CD4-positive, alpha-beta memory T cell (primary cell): ENCODE data around the gene INPP5J. TPM values are rescaled to one million over a fixed set of nuclear protein-coding genes. Genes with fewer than 3 reads are reported as not detected.
A peak's percentile ranks its signal among the peaks of the same experiment; 100 is the strongest.

Experiments
- CTCF ChIA-PET: fragments of 350-600 bp; sonication (Branson Sonifier 250); formaldehyde crosslinking; loops from one replicate; lab custom pipeline; 2021; ENCODE audit warnings: inconsistent platforms; ENCODE audit not compliant: partially characterized antibody; lab: Charles Lee
- POLR2A ChIA-PET: fragments of 350-600 bp; sonication (Branson Sonifier 250); formaldehyde crosslinking; loops from one replicate; lab custom pipeline; 2021; ENCODE audit not compliant: partially characterized antibody; lab: Charles Lee
- DNase-seq, 5 donors: peaks; one replicate each; pipeline versions ENCODE4 v3.0.0 to v3.0.0-alpha.2; 2020 to 2022; ENCODE audit warnings: mixed read lengths in 1 of 5
- H3K27ac ChIP-seq: one replicate; pipeline ENCODE4 v1.7.0; 2013; ENCODE audit warnings: low read depth, low read length
- H3K27me3 ChIP-seq: 2 replicates; pipeline ENCODE4 v1.7.0; 2013; ENCODE audit warnings: mild to moderate bottlenecking, low read length, moderate library complexity; ENCODE audit not compliant: insufficient read depth
- H3K36me3 ChIP-seq: 2 replicates; pipeline ENCODE4 v1.7.0; 2013; ENCODE audit warnings: mild to moderate bottlenecking, low read length, moderate library complexity; ENCODE audit not compliant: insufficient read depth
- H3K4me1 ChIP-seq: 2 replicates; pipeline ENCODE4 v1.7.0; 2013; ENCODE audit warnings: mild to moderate bottlenecking, low read length, moderate library complexity; ENCODE audit not compliant: insufficient read depth
- H3K4me3 ChIP-seq, 2 donors: one replicate each; pipeline ENCODE4 v1.7.0; 2013; ENCODE audit warnings: low read length in 2 of 2, mild to moderate bottlenecking in 1 of 2
- H3K9me3 ChIP-seq, 2 donors: one replicate each; pipeline ENCODE4 v1.7.0; 2013; ENCODE audit warnings: low read length in 2 of 2, control low read depth in 1 of 2; ENCODE audit not compliant: control insufficient read depth in 1 of 2
- H3K27ac Mint-ChIP-seq, 7 donors: one replicate each; pipeline ENCODE4 v1.8.0; 2020 to 2021; ENCODE audit warnings: mixed read lengths in 7 of 7, mild to moderate bottlenecking in 6 of 7, inconsistent platforms in 3 of 7, moderate library complexity in 3 of 7
- H3K27me3 Mint-ChIP-seq, 2 donors: one replicate each; pipeline ENCODE4 v1.8.0; 2020 to 2021; ENCODE audit warnings: mixed read lengths in 2 of 2
- H3K36me3 Mint-ChIP-seq, 2 donors: one replicate each; pipeline ENCODE4 v1.8.0; 2020 to 2021; ENCODE audit warnings: mixed read lengths in 2 of 2, inconsistent platforms in 1 of 2, mild to moderate bottlenecking in 1 of 2
- H3K4me1 Mint-ChIP-seq, 4 donors: one replicate each; pipeline ENCODE4 v1.8.0; 2020 to 2021; ENCODE audit warnings: mixed read lengths in 4 of 4, mild to moderate bottlenecking in 1 of 4
- H3K4me3 Mint-ChIP-seq, 8 donors: one replicate each; pipeline ENCODE4 v1.8.0; 2020 to 2021; ENCODE audit warnings: mixed read lengths in 8 of 8, mild to moderate bottlenecking in 7 of 8, moderate library complexity in 6 of 8, inconsistent platforms in 3 of 8
- H3K9me3 Mint-ChIP-seq, 8 donors: one replicate each; pipeline ENCODE4 v1.8.0; 2020 to 2021; ENCODE audit warnings: mixed read lengths in 8 of 8, mild to moderate bottlenecking in 5 of 8, inconsistent platforms in 3 of 8, moderate library complexity in 1 of 8
- intact Hi-C: fragments of 100-400 bp; cut with micrococcal nuclease; formaldehyde crosslinking; loops from one replicate; pipeline ENCODE4 v1.15.1; 2023
- polyA plus RNA-seq, 2 donors: library from polyadenylated mRNA; unstranded; fragments of 300-500 nt; fragmentation: Illumina TruSeq; gene quantifications; one replicate each; pipeline ENCODE4 v1.2.3, GENCODE V29; 2021
- total RNA-seq, 2 experiments: library from RNA; stranded (reverse); gene quantifications; one replicate each; pipeline ENCODE4 v1.2.3, GENCODE V29; 2021

The INPP5J gene
- total and polyA plus RNA-seq, 4 experiments from 2014 or later = 0.15 to 0.22 TPM; not detected in 2

DNA sequence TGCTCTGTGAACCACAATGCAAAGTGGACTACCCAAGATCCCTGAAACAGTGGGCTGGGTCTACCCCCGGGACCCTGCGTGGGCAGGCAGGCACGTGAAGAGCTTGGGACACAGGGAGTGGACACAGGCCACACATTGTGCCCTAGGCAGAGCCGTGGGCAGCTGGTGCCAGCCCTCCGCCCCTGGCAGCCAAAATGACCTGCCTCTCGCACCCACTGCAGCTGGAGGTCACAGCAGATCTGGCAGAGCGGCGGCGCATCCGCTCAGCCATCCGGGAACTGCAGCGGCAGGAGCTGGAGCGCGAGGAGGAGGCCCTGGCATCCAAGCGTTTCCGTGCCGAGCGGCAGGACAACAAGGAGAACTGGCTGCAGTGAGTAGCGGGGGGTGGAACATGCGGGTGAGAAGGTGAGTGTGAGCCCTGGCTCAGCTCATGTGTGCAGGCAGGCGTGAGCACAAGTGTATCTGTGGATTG is 35.0 kb upstream of the INPP5J start:
- Histone ChIP-seq H3K4me1 (peaks cover 21% of the 10 kb centered on the region), H3K9me3 (no peaks in the 10 kb centered on the region), H3K27ac (no peak overlapping the region), H3K36me3 (no peaks in the 10 kb centered on the region), H3K27me3 (no peaks in the 10 kb centered on the region), H3K4me3 (no peak overlapping the region)
- intact Hi-C loops = loop anchor here (2.0 to 5.0 kb wide), 2 partner anchors 185 to 225 kb away; no protein-coding TSS in a partner anchor
- H3K4me1 Mint-ChIP-seq = peaks cover 7 to 16% (median 11%) of the 10 kb centered on the region in 4 donors
- ChIA-PET POLR2A (interaction anchor here (1.6 kb wide), 1 partner anchor 204 kb away, joined by 5 read pairs; the partner anchor contains the start of gene PIK3IP1), CTCF (interaction anchor here (1.0 to 5.9 kb wide), 7 partner anchors 21 to 326 kb away, joined by 3 to 54 read pairs (median 4); partner anchors contain the start of gene SELENOM)
- DNase-seq = no peak
- H3K4me3 Mint-ChIP-seq = no peak overlapping the region
- no peaks in the 10 kb centered on the region for H3K9me3 Mint-ChIP-seq
- H3K27me3 Mint-ChIP-seq = no peaks in the 10 kb centered on the region
- H3K36me3 Mint-ChIP-seq = no peaks in the 10 kb centered on the region
- peak overlapping the region in 1 of 7 donors; percentile 29 for H3K27ac Mint-ChIP-seq

- no peaks in the 10 kb centered on the region for H3K36me3 Mint-ChIP-seq
- DNase-seq = peak in 1 of 5 donors; percentile 27
- H3K4me3 ChIP-seq = no peak overlapping the region
- H3K36me3 ChIP-seq = no peaks in the 10 kb centered on the region
- no peaks in the 10 kb centered on the region for H3K27me3 ChIP-seq
- H3K27ac ChIP-seq = no peak overlapping the region
- no peak overlapping the region for H3K27ac Mint-ChIP-seq
- H3K9me3 ChIP-seq = no peaks in the 10 kb centered on the region
- H3K27me3 Mint-ChIP-seq = no peaks in the 10 kb centered on the region
- no peak overlapping the region for H3K4me3 Mint-ChIP-seq
- ChIA-PET CTCF (interaction anchor here (0.6 to 4.2 kb wide), 7 partner anchors 20 to 1502 kb away, joined by 3 to 26 read pairs (median 4); partner anchors contain the start of gene SELENOM), POLR2A (interaction anchor here (1.6 kb wide), 1 partner anchor 204 kb away, joined by 5 read pairs; the partner anchor contains the start of gene PIK3IP1)
- peaks cover 15% of the 10 kb centered on the region for H3K4me1 ChIP-seq
- H3K4me1 Mint-ChIP-seq = peaks cover 6 to 11% (median 9%) of the 10 kb centered on the region in 4 donors
- no peaks in the 10 kb centered on the region for H3K9me3 Mint-ChIP-seq
- intact Hi-C loops = loop anchor here (2.0 to 5.0 kb wide), 2 partner anchors 184 to 224 kb away; no protein-coding TSS in a partner anchor
Observed at GRCh38 chr22:31088233-31088986, 34.4 kb upstream of the INPP5J start.

GRCh38 chr22:31089160-31090100 is 33.3 kb upstream of the INPP5J start:
- Mint-ChIP-seq H3K27ac (peak overlapping the region in 2 of 7 donors; percentile 41 to 70), H3K9me3 (no peaks in the 10 kb centered on the region), H3K4me1 (peaks cover under 1 to 2% (median 1%) of the 10 kb centered on the region in 4 donors), H3K36me3 (no peaks in the 10 kb centered on the region), H3K4me3 (no peak overlapping the region), H3K27me3 (no peaks in the 10 kb centered on the region)
- intact Hi-C loops = loop anchor here (1.0 to 5.0 kb wide), 3 partner anchors 142 to 223 kb away; no protein-coding TSS in a partner anchor
- H3K4me1 ChIP-seq = peaks cover 5% of the 10 kb centered on the region
- H3K4me3 ChIP-seq = no peak overlapping the region
- no peak overlapping the region for H3K27ac ChIP-seq
- H3K36me3 ChIP-seq = no peaks in the 10 kb centered on the region
- H3K27me3 ChIP-seq = no peaks in the 10 kb centered on the region
- POLR2A ChIA-PET = interaction anchor here (1.6 kb wide), 1 partner anchor 203 kb away, joined by 5 read pairs; the partner anchor contains the start of gene PIK3IP1
- H3K9me3 ChIP-seq = no peaks in the 10 kb centered on the region
- CTCF ChIA-PET = interaction anchor here (0.6 to 4.2 kb wide), 7 partner anchors 19 to 1503 kb away, joined by 3 to 26 read pairs (median 4); partner anchors contain the start of gene SELENOM
- peak; percentile 30 to 39 (median 32) for DNase-seq

DNA sequence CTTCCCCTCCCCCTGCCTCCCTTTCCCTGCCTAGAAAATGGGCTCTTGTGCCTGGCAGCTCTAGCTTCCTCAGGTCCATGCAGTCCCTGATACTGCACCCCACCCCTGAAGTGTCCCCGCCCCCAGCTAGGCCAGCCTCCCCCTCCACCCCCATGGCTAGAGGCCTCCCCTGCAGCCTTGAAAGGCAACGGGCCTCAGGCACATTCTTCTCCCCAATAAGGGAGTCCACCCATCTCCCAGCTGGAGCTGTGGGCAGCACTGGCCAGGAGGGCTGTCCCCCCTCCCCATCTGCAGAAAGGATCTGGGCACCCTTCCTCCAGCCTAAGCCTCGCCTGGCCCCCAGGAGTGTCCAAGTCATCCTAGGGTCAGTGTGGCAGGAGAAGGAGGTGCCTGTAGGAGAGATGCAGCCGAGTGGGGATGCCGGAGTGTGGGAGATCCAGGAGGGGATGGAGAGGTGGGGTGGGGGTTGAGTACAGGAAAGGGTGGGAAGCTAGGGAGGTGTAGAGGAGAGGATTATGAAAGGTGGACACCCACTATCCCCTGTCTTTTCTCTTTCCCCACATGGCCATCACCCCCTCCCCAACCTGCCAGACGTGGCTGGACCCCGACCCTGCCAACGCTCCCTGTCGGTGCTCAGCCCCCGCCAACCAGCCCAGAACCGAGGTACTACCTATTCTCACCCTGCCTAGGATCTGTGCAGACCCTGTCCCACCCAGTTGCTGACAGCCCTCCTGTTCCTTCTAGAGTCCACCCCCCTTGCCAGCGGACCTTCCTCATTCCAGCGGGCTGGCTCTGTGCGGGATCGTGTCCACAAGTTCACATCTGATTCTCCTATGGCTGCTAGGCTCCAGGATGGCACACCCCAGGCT is 32.3 kb upstream of the INPP5J start:
- intact Hi-C loops = no loop called here
- no peak for DNase-seq
- CTCF ChIA-PET = interaction anchor here (1.6 to 4.2 kb wide), 2 partner anchors 140 to 183 kb away, joined by 4 to 26 read pairs; no protein-coding TSS in a partner anchor

GRCh38 chr22:31091106-31091975 is 31.4 kb upstream of the INPP5J start:
- Mint-ChIP-seq H3K9me3 (no peaks in the 10 kb centered on the region), H3K4me3 (no peak overlapping the region)
- DNase-seq = no peak

More for the DNA sequence above, 32.3 kb upstream of the INPP5J start:
- Histone ChIP-seq H3K4me3 (no peak overlapping the region), H3K36me3 (no peaks in the 10 kb centered on the region), H3K27ac (no peak overlapping the region), H3K27me3 (no peaks in the 10 kb centered on the region), H3K9me3 (no peaks in the 10 kb centered on the region), H3K4me1 (peaks cover 2% of the 10 kb centered on the region)
- no peaks in the 10 kb centered on the region for H3K36me3 Mint-ChIP-seq
- H3K27ac Mint-ChIP-seq = no peak overlapping the region
- POLR2A ChIA-PET = no interaction called here
- H3K27me3 Mint-ChIP-seq = no peaks in the 10 kb centered on the region
- no peaks in the 10 kb centered on the region for H3K9me3 Mint-ChIP-seq
- H3K4me1 Mint-ChIP-seq = peaks cover 0 to 2% (median 0%) of the 10 kb centered on the region in 4 donors
- H3K4me3 Mint-ChIP-seq = no peak overlapping the region

More at GRCh38 chr22:31091106-31091975, 31.4 kb upstream of the INPP5J start:
- H3K4me3 ChIP-seq = no peak overlapping the region
- Mint-ChIP-seq H3K4me1 (peaks cover 0 to 2% (median 0%) of the 10 kb centered on the region in 4 donors), H3K27me3 (no peaks in the 10 kb centered on the region), H3K27ac (peak overlapping the region in 1 of 7 donors; percentile 48), H3K36me3 (no peaks in the 10 kb centered on the region)
- ChIA-PET CTCF (interaction anchor here (4.2 kb wide), 1 partner anchor 139 kb away, joined by 26 read pairs; no protein-coding TSS in a partner anchor), POLR2A (no interaction called here)
- intact Hi-C loops = no loop called here
- no peaks in the 10 kb centered on the region for H3K9me3 ChIP-seq
- H3K36me3 ChIP-seq = no peaks in the 10 kb centered on the region
- H3K4me1 ChIP-seq = no peaks in the 10 kb centered on the region
- H3K27ac ChIP-seq = no peak overlapping the region
- no peaks in the 10 kb centered on the region for H3K27me3 ChIP-seq
